Stimulated activated naive B cell treated with anti-CD40 and anti-IgM and Interleukin-4, amounts not matched to agents 10 μg/mL and 1 μg/mL and 100 μg/mL, for 72 hours (primary cell): ENCODE results near the gene BPHL.

Experiments used
- ATAC-seq, 2 donors: fragments of 150-1000 bp; cut with Tn5 transposase; replicated peaks; 2 replicates each; pipeline ENCODE4 v1.10.0; 2021; ENCODE audit warnings: moderate library complexity in 1 of 2
- DNase-seq: peaks from one replicate; pipeline ENCODE4 v3.0.0; 2021
- H3K27ac Mint-ChIP-seq: one replicate; pipeline ENCODE4 v1.8.0; 2022; ENCODE audit warnings: mild to moderate bottlenecking, mixed read lengths
- H3K27me3 Mint-ChIP-seq, 2 donors: one replicate each; pipeline ENCODE4 v1.8.0; 2022; ENCODE audit warnings: mixed read lengths in 2 of 2
- H3K36me3 Mint-ChIP-seq, 2 donors: one replicate each; pipeline ENCODE4 v1.8.0; 2022; ENCODE audit warnings: mixed read lengths in 2 of 2, mild to moderate bottlenecking in 1 of 2
- H3K4me1 Mint-ChIP-seq, 2 donors: one replicate each; pipeline ENCODE4 v1.8.0; 2022; ENCODE audit warnings: mixed read lengths in 2 of 2, mild to moderate bottlenecking in 1 of 2
- H3K4me3 Mint-ChIP-seq, 2 donors: one replicate each; pipeline ENCODE4 v1.8.0; 2022; ENCODE audit warnings: mild to moderate bottlenecking in 2 of 2, mixed read lengths in 2 of 2, moderate library complexity in 1 of 2
- H3K9me3 Mint-ChIP-seq, 2 donors: one replicate each; pipeline ENCODE4 v1.8.0; 2022; ENCODE audit warnings: mixed read lengths in 2 of 2, mild to moderate bottlenecking in 1 of 2

BPHL gene

DNA sequence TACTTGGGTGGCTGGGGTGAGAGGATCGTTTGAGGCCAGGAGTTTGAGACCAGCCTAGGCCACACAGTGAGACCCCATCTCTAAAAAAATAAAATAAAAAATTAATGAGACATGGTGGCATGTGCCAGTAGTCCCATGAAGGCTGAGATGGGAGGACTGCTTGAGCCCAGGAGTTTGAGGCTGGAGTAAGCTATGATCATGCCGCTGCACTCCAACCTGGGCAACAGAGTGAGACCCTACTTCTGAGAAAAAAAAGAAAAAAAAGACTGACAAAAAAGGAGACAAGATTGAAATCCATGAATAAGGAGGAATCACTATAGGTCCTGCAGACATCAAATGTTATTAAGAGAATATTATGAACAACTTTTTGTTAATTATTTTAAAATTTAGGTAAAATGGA lies 23.7 kb upstream of the BPHL start:
- DNase-seq (no peak), ATAC-seq (no peak)
- no peaks in the 10 kb centered on the region for H3K27me3 Mint-ChIP-seq
- H3K36me3 Mint-ChIP-seq = peaks cover 22 to 31% of the 10 kb centered on the region in 2 donors
- H3K27ac Mint-ChIP-seq = no peak overlapping the region
- H3K9me3 Mint-ChIP-seq = no peaks in the 10 kb centered on the region
- H3K4me3 Mint-ChIP-seq = no peak overlapping the region
- no peaks in the 10 kb centered on the region for H3K4me1 Mint-ChIP-seq

GRCh38 chr6:3102875-3103274 lies 15.6 kb upstream of the BPHL start:
- H3K27me3 Mint-ChIP-seq = no peaks in the 10 kb centered on the region
- no peaks in the 10 kb centered on the region for H3K4me1 Mint-ChIP-seq
- DNase-seq (no peak), ATAC-seq (no peak)
- H3K9me3 Mint-ChIP-seq = no peaks in the 10 kb centered on the region
- H3K27ac Mint-ChIP-seq = no peak overlapping the region
- no peak overlapping the region for H3K4me3 Mint-ChIP-seq
- peaks cover 29 to 36% of the 10 kb centered on the region in 2 donors for H3K36me3 Mint-ChIP-seq

DNA sequence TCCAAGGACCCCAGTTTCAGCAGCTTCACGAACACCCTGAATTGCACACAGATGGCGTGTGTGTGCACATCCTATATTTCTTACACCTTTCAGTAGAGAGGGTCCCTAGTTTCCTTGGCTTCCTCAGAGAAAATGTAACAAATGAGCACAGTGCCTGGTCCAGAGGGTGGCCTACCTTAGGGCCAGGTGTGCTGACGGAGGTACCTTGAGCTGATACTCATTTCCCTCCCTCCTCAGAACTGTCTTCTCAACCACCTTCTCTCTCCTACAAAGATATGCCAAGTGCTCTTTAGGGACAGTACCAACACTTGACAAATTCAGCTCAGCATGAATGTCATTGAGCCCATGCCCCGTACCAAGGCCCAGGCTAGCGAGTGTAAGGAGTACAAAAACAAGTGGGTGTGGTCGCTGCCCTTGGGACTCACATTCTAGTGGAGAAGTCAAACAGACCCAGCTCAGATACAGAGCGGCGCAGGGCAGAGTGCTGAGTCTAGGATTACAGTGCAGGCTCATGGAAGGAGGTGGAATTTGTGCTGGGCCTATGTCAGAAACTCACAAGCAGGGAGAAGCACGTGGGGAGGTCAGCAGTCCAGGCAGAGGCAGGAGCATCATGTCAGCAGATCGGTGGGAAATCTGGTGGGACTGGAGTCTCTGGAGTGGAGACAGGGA lies 9.6 kb upstream of the BPHL start:
- H3K4me3 Mint-ChIP-seq = no peak overlapping the region
- no peaks in the 10 kb centered on the region for H3K27me3 Mint-ChIP-seq
- peaks cover 0 to 1% of the 10 kb centered on the region in 2 donors for H3K4me1 Mint-ChIP-seq
- H3K36me3 Mint-ChIP-seq = peaks cover 38 to 57% of the 10 kb centered on the region in 2 donors
- ATAC-seq (no peak), DNase-seq (no peak)
- H3K27ac Mint-ChIP-seq = no peak overlapping the region
- H3K9me3 Mint-ChIP-seq = no peaks in the 10 kb centered on the region

DNA sequence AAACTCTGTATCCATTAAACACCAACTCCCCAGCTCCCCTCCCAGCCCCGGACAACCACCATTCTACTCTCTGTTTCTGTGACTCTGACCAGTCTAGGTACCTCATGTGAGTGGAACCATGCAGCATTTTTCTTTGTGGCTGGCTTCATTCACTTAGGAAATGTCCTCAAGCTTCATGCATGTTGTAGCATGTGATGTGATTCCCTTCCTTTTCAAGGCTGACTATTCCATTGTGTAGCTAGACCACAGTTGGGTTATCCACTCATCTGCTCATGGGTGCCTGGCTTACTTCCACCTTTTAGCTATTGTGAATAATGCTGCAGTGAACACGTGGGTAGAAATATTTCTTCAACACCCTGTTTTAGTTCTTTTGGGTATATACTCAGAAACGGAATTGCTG lies 8.8 kb upstream of the BPHL start:
- H3K4me1 Mint-ChIP-seq = peaks cover 0 to 1% of the 10 kb centered on the region in 2 donors

DNA sequence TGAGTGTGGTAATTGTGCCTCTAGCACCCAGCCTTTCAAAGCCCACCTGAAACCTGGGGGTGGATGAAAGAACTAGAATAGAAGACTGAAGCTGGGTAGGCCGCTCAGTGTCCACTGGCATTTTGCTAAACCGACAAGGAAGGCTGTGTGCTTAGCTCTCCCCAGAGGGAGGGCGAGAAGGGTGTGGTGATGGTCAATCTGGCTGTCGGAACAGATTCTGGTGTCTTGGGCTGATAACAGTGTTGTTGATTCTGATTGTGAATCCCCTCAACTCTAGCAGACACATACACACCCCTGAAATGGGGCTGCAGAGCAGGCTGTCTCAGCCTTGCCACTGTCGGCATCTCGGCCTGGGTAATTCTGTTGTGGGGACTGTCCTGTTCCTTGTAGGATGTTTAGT lies 4.1 kb upstream of the BPHL start:
- Mint-ChIP-seq H3K27ac (no peak overlapping the region), H3K4me1 (peaks cover 9 to 14% of the 10 kb centered on the region in 2 donors), H3K4me3 (no peak overlapping the region), H3K36me3 (peaks cover 16 to 22% of the 10 kb centered on the region in 2 donors), H3K27me3 (no peaks in the 10 kb centered on the region), H3K9me3 (no peaks in the 10 kb centered on the region)
- ATAC-seq (no peak), DNase-seq (no peak)

More for the DNA sequence above, 8.8 kb upstream of the BPHL start:
- no peaks in the 10 kb centered on the region for H3K9me3 Mint-ChIP-seq
- no peak overlapping the region for H3K4me3 Mint-ChIP-seq
- no peak for ATAC-seq
- peaks cover 40 to 50% of the 10 kb centered on the region in 2 donors for H3K36me3 Mint-ChIP-seq
- no peak for DNase-seq
- no peaks in the 10 kb centered on the region for H3K27me3 Mint-ChIP-seq
- no peak overlapping the region for H3K27ac Mint-ChIP-seq

- H3K4me3 Mint-ChIP-seq = peak overlapping the region; percentile 86 to 92
- no peaks in the 10 kb centered on the region for H3K27me3 Mint-ChIP-seq
- ATAC-seq (peak in 1 of 2 donors; percentile 1), DNase-seq (no peak)
- peaks cover 5 to 7% of the 10 kb centered on the region in 2 donors for H3K36me3 Mint-ChIP-seq
- H3K27ac Mint-ChIP-seq = peak overlapping the region; percentile 96
- no peaks in the 10 kb centered on the region for H3K9me3 Mint-ChIP-seq
- peaks cover 11 to 16% of the 10 kb centered on the region in 2 donors for H3K4me1 Mint-ChIP-seq
Measured at GRCh38 chr6:3117912-3118352, 579 bp upstream of the BPHL start.

DNA sequence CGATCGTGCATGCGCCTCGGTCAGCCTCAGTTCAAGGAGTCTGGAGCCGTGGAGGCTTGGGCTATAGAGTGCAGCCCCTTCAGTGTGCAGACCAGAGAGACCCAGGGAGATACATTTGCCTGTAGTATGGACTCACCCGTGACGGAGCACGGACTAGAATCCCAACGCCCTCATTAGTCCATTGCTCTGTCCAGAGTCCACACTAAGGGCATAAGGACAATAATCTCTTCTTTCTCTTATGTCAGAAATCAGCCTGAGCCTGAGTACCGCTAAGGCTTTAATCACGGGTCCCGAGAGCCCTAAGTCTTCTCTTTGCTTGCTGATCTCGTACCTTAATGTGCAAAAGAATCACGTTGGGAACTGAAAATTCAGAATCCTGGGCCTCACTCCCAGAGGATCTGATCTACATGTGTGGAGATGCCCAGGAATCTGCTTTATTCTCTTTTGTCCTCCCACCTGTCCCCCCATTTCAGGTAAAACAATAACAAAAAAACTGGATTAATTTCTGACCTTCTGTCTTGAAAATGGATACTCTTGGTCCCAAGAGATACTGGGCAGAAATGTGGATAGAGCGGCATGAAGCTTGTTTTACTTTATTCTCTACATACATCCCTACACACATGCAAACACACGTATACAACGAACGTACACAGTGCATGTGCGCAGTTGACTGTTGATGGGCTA lies 671 bp downstream of the BPHL start:
- Mint-ChIP-seq H3K27ac (peak overlapping the region; percentile 65), H3K27me3 (no peaks in the 10 kb centered on the region), H3K4me3 (peak overlapping the region; percentile 86 to 92), H3K9me3 (no peaks in the 10 kb centered on the region), H3K36me3 (peaks cover 3 to 5% of the 10 kb centered on the region in 2 donors), H3K4me1 (peaks cover 11 to 16% of the 10 kb centered on the region in 2 donors)
- ATAC-seq (peak; percentile 40 to 50), DNase-seq (no peak)

DNA sequence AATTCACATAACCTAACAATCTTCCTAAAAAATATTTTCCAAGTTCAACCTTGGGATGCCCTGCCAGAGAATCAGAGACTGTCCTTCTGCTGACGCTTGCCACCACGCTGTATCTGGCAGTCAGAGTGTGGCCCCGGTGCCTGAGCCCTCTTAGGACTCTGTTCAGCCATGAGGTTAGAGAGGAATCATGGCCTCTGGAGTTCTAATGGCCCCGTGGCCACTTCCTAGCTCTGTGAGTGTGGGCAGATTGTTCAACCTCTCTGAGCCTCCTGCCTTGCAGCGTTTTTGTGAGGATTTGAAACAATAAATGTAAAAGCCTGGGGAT lies 2.2 kb downstream of the BPHL start:
- Mint-ChIP-seq H3K9me3 (no peaks in the 10 kb centered on the region), H3K4me1 (peaks cover 13 to 16% of the 10 kb centered on the region in 2 donors), H3K4me3 (no peak overlapping the region), H3K27ac (no peak overlapping the region), H3K36me3 (no peaks in the 10 kb centered on the region), H3K27me3 (no peaks in the 10 kb centered on the region)
- DNase-seq = no peak
- ATAC-seq = no peak

DNA sequence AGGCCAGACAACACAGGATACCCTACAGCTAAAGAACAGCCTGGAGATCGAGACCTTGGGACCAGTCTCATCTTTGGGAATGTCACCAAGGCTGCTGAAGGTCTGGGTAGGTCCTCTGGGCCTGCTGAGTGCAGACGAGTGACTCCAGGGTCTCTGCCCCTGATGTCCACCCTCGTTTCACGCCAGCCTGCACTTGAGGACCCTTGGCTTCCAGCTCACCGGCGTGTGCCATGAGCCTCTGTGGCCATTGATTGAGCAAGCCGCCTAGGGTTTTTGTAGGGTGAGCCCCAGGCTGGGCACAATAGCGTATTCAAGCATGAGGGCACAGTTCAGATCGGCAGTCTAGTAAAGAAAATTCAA lies 4.3 kb downstream of the BPHL start:
- H3K4me3 Mint-ChIP-seq = no peak overlapping the region
- H3K4me1 Mint-ChIP-seq = peaks cover 9 to 10% of the 10 kb centered on the region in 2 donors
- DNase-seq (no peak), ATAC-seq (no peak)
- H3K9me3 Mint-ChIP-seq = no peaks in the 10 kb centered on the region
- peaks cover 0 to 3% of the 10 kb centered on the region in 2 donors for H3K36me3 Mint-ChIP-seq
- H3K27me3 Mint-ChIP-seq = no peaks in the 10 kb centered on the region
- H3K27ac Mint-ChIP-seq = no peak overlapping the region

GRCh38 chr6:3124667-3125066 lies 6.2 kb downstream of the BPHL start:
- Mint-ChIP-seq H3K27me3 (no peaks in the 10 kb centered on the region), H3K4me1 (peaks cover 0 to 3% of the 10 kb centered on the region in 2 donors), H3K36me3 (peaks cover 11 to 12% of the 10 kb centered on the region in 2 donors), H3K9me3 (no peaks in the 10 kb centered on the region), H3K27ac (no peak overlapping the region), H3K4me3 (no peak overlapping the region)
- ATAC-seq = no peak
- no peak for DNase-seq

DNA sequence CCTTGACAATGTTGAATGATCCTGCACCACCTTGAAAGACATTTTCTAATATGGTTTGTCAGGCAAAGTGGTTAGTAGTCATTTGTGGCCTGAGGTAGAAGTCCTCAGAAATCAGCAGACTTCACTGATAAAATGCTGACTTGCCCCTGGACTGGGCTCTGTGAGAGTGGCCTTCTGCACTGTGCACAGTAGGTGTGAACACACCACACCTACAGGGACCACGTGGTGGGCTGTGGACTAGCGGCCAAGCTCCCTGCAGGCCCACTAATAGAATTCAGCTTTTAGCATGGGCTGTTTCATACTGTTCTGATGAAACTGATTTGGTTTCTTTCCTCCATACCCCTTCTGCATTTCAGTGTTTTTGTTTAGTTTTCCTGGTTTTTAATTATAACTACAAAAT lies 7.3 kb downstream of the BPHL start:
- DNase-seq (no peak), ATAC-seq (no peak)
- Mint-ChIP-seq H3K4me1 (peaks cover 0 to 3% of the 10 kb centered on the region in 2 donors), H3K36me3 (peaks cover 12 to 19% of the 10 kb centered on the region in 2 donors), H3K27me3 (no peaks in the 10 kb centered on the region), H3K27ac (no peak overlapping the region), H3K4me3 (no peak overlapping the region), H3K9me3 (no peaks in the 10 kb centered on the region)

- Mint-ChIP-seq H3K4me3 (no peak overlapping the region), H3K27ac (no peak overlapping the region), H3K4me1 (peaks cover 0 to 5% of the 10 kb centered on the region in 2 donors), H3K27me3 (no peaks in the 10 kb centered on the region), H3K36me3 (peaks cover 22 to 42% of the 10 kb centered on the region in 2 donors), H3K9me3 (no peaks in the 10 kb centered on the region)
- no peak for ATAC-seq
- DNase-seq = no peak
Measured at GRCh38 chr6:3128356-3129108, 10.0 kb downstream of the BPHL start.

DNA sequence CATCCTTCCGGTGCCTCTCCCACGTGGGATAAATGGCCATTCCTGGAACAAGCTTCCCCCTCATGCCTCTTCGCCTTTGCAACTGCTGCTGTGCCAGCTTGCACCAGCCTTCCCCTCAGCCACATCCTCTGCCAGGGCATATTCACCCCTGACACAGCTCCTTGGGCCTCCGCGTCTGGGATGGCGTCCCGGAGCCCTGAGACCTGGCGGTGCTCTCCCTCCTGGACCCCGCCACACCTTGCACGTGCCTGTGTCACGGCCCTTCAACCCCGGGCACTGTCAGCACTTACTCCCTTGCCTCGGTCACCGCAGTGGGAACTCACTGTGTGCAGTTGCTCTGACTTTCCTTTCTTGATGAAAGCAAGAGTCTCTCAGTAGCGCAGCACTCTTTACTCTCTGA lies 13.2 kb downstream of the BPHL start:
- DNase-seq (no peak), ATAC-seq (no peak)
- Mint-ChIP-seq H3K4me3 (no peak overlapping the region), H3K27ac (no peak overlapping the region), H3K27me3 (no peaks in the 10 kb centered on the region), H3K36me3 (peaks cover 33 to 60% of the 10 kb centered on the region in 2 donors), H3K9me3 (no peaks in the 10 kb centered on the region), H3K4me1 (peaks cover 0 to 4% of the 10 kb centered on the region in 2 donors)

DNA sequence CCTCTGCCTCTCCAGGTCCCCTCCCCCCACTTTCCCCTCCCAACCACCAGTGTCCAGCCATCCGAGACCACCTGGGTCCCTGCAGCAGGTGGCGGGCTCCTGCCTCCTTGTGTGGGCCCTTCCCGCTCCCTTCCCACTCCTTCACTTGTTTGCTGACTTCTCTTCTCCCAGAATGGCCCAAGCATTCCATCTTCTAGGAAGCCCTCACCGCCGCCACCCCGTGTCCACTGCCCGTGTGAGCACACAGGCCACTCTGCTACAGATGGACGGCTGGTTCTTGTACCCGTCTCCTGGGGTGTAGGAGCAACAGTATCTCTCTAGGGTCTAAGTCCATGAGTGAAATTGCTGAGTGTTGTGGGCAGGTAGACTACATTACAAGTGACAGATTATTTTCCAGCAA lies 15.0 kb downstream of the BPHL start:
- peaks cover 0 to 4% of the 10 kb centered on the region in 2 donors for H3K4me1 Mint-ChIP-seq
- ATAC-seq (no peak), DNase-seq (no peak)
- H3K36me3 Mint-ChIP-seq = peaks cover 30 to 66% of the 10 kb centered on the region in 2 donors
- H3K4me3 Mint-ChIP-seq = no peak overlapping the region
- H3K27ac Mint-ChIP-seq = no peak overlapping the region
- no peaks in the 10 kb centered on the region for H3K27me3 Mint-ChIP-seq
- no peaks in the 10 kb centered on the region for H3K9me3 Mint-ChIP-seq
